Chondrocyte (in vitro differentiated cells): ENCODE measurements around the gene ARL13A. TPM values are rescaled to one million over a fixed set of nuclear protein-coding genes. Genes with fewer than 3 reads are reported as not detected.

ENCODE experiments used
- DNase-seq: peaks from one replicate; pipeline ENCODE4 v3.0.0; 2021; ENCODE audit warnings: mixed read lengths, low spot score
- H3K27ac Mint-ChIP-seq: one replicate; pipeline ENCODE4 v1.8.0; 2021; ENCODE audit warnings: mild to moderate bottlenecking, moderate library complexity, mixed read lengths; ENCODE audit not compliant: unreplicated experiment
- H3K27me3 Mint-ChIP-seq: 2 replicates; pipeline ENCODE4 v1.8.0; 2021; ENCODE audit warnings: low read depth, mixed read lengths
- H3K36me3 Mint-ChIP-seq: 2 replicates; pipeline ENCODE4 v1.8.0; 2021; ENCODE audit warnings: low read depth, mixed read lengths
- H3K4me1 Mint-ChIP-seq: 2 replicates; pipeline ENCODE4 v1.8.0; 2021; ENCODE audit warnings: low read depth, mild to moderate bottlenecking, mixed read lengths
- H3K4me3 Mint-ChIP-seq: one replicate; pipeline ENCODE4 v1.8.0; 2021; ENCODE audit warnings: mild to moderate bottlenecking, moderate library complexity, mixed read lengths; ENCODE audit not compliant: unreplicated experiment
- H3K9me3 Mint-ChIP-seq: 2 replicates; pipeline ENCODE4 v1.8.0; 2021; ENCODE audit warnings: low read depth, mixed read lengths
- CTCF ChIP-seq: fragments of 200-600 bp; sonication (generic); IDR thresholded peaks from 2 replicates; pipeline ENCODE4 v1.5.0; 2021; ENCODE audit warnings: antibody characterized with exemption, mild to moderate bottlenecking, moderate library complexity
- total RNA-seq: library from RNA; stranded (reverse); gene quantifications from 3 replicates; pipeline ENCODE4 v1.2.1, GENCODE V29; 2021

ARL13A gene
- total RNA-seq, 1 donor from 2014 or later: not detected

DNA sequence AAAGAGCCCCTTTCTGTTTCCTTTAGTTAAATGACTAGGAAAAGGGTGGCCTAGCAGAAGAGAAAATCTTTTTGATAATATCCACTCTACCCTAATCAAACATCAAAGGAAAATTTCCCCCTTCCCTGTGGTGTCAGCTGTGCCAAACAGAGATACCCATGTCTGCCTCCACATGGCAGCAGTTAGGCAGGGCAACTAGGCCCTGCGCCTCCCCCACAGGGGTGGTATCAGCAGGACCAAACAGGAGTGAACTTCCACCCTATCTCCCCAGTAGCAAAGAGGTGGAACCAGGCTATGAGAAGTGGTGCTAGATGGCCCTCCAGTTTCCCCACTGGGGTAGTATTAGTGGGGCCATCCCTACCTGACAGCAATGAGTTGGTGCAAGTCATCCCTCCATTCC is 21.0 kb upstream of the ARL13A start:
- H3K4me1 Mint-ChIP-seq: no peaks in the 10 kb centered on the region
- no peak for TF ChIP-seq CTCF
- H3K4me3 Mint-ChIP-seq: no peak overlapping the region
- no peaks in the 10 kb centered on the region for H3K27me3 Mint-ChIP-seq
- H3K27ac Mint-ChIP-seq: no peak overlapping the region
- no peak for DNase-seq
- peaks cover 10% of the 10 kb centered on the region for H3K9me3 Mint-ChIP-seq
- no peaks in the 10 kb centered on the region for H3K36me3 Mint-ChIP-seq

- Mint-ChIP-seq H3K27ac (no peak overlapping the region), H3K27me3 (no peaks in the 10 kb centered on the region), H3K4me3 (no peak overlapping the region), H3K36me3 (no peaks in the 10 kb centered on the region), H3K9me3 (peaks cover 21% of the 10 kb centered on the region), H3K4me1 (no peaks in the 10 kb centered on the region)
- DNase-seq: no peak
- TF ChIP-seq CTCF: no peak
Observed at GRCh38 chrX:100962811-100963210, 6.7 kb upstream of the ARL13A start.

GRCh38 chrX:100964362-100964761 is 5.1 kb upstream of the ARL13A start:
- TF ChIP-seq CTCF: no peak
- DNase-seq: no peak
- no peak overlapping the region for H3K27ac Mint-ChIP-seq
- H3K36me3 Mint-ChIP-seq: no peaks in the 10 kb centered on the region
- H3K4me3 Mint-ChIP-seq: no peak overlapping the region
- no peaks in the 10 kb centered on the region for H3K4me1 Mint-ChIP-seq
- H3K27me3 Mint-ChIP-seq: no peaks in the 10 kb centered on the region
- peaks cover 20% of the 10 kb centered on the region for H3K9me3 Mint-ChIP-seq

GRCh38 chrX:100969936-100970335 is 428 bp downstream of the ARL13A start:
- Mint-ChIP-seq H3K36me3 (no peaks in the 10 kb centered on the region), H3K27me3 (no peaks in the 10 kb centered on the region), H3K9me3 (peaks cover 19% of the 10 kb centered on the region), H3K27ac (no peak overlapping the region), H3K4me3 (no peak overlapping the region), H3K4me1 (no peaks in the 10 kb centered on the region)
- TF ChIP-seq CTCF: no peak
- DNase-seq: no peak

GRCh38 chrX:100973411-100973810 is 3.9 kb downstream of the ARL13A start:
- no peak overlapping the region for H3K4me3 Mint-ChIP-seq

More at GRCh38 chrX:100973411-100973810, 3.9 kb downstream of the ARL13A start:
- peaks cover 4% of the 10 kb centered on the region for H3K4me1 Mint-ChIP-seq
- H3K27ac Mint-ChIP-seq: no peak overlapping the region
- no peaks in the 10 kb centered on the region for H3K27me3 Mint-ChIP-seq
- DNase-seq: no peak
- no peak for TF ChIP-seq CTCF
- H3K9me3 Mint-ChIP-seq: peaks cover 18% of the 10 kb centered on the region
- no peaks in the 10 kb centered on the region for H3K36me3 Mint-ChIP-seq
